Epithelial cell of esophagus (primary cell): ENCODE measurements around the gene ZNF346.

ENCODE experiments used
- DNase-seq: peaks from one replicate; pipeline ENCODE4 v3.0.0; 2010; ENCODE audit warnings: low read depth
- H3K4me3 ChIP-seq: 2 replicates; pipeline ENCODE4 v1.5.1; 2011; ENCODE audit warnings: mild to moderate bottlenecking, low read length, control low read depth
- CTCF ChIP-seq: IDR thresholded peaks from 2 replicates; pipeline ENCODE4 v1.5.1; 2011; ENCODE audit warnings: low read depth, mild to moderate bottlenecking, low read length, control low read depth, inconsistent platforms; ENCODE audit not compliant: insufficient read depth; ENCODE audit errors: missing control alignments

ZNF346 gene

GRCh38 chr5:177080265-177080664, 57.8 kb downstream of the ZNF346 start:
- no peak overlapping the region for H3K4me3 ChIP-seq
- no peak for DNase-seq
- no peak for TF ChIP-seq CTCF

- DNase-seq = no peak
- no peak overlapping the region for H3K4me3 ChIP-seq
- no peak for TF ChIP-seq CTCF
Observed at GRCh38 chr5:177081859-177082258, 59.4 kb downstream of the ZNF346 start.

GRCh38 chr5:177083357-177083756, 60.9 kb downstream of the ZNF346 start:
- no peak overlapping the region for H3K4me3 ChIP-seq
- no peak for DNase-seq

GRCh38 chr5:177084175-177084574, 61.7 kb downstream of the ZNF346 start:
- H3K4me3 ChIP-seq = no peak overlapping the region
- no peak for TF ChIP-seq CTCF
- no peak for DNase-seq

More at GRCh38 chr5:177083357-177083756, 60.9 kb downstream of the ZNF346 start:
- TF ChIP-seq CTCF = no peak

GRCh38 chr5:177085985-177086653, 63.6 kb downstream of the ZNF346 start:
- H3K4me3 ChIP-seq = no peak overlapping the region
- no peak for TF ChIP-seq CTCF
- no peak for DNase-seq

GRCh38 chr5:177086654-177087397, 64.3 kb downstream of the ZNF346 start, which contains the start of gene FGFR4:
FGFR4 (plus strand) TSS chr5:177086915; CDS start chr5:177089603, 2,688 bp downstream.
- H3K4me3 ChIP-seq = peak within 1 kb of the TSS; percentile 20
- TF ChIP-seq CTCF = peak; percentile 25
- peak; percentile 81 for DNase-seq
